GM18870 (cell line): ENCODE data around the gene FGD6.
"Not testable (repeated sequence)": the region's sequence is repeated elsewhere in the genome, so short reads cannot be mapped to it uniquely, and the experiment has no call there.

Source experiments
- ATAC-seq: cut with Tn5 transposase; IDR thresholded peaks from one replicate; pipeline ENCODE4 v1.9.1; 2021; ENCODE audit warnings: moderate library complexity; ENCODE audit not compliant: unreplicated experiment

FGD6 gene

DNA sequence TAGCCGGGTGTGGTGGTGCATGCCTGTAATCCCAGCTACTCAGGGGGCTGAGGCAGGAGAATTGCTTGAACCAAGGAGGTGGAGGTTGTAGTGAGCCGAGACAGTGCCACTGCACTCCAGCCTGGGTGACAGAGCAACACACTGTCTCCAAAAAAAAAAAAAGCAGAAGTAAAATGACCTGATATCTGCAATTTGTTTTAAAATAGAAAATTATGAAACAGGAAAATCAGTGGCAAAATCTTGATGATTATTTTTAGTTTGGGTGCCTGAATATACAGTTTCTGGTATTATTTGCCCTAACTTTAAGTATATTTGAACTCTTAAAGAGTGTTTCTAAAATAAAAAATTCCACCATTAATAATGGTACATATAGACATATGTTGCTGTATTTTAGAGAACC, 121.4 kb downstream of the FGD6 start:
- not testable (repeated sequence) for ATAC-seq

- ATAC-seq = no peak
These were observed 127.8 kb downstream of the FGD6 start for GRCh38 chr12:95089462-95089861.

DNA sequence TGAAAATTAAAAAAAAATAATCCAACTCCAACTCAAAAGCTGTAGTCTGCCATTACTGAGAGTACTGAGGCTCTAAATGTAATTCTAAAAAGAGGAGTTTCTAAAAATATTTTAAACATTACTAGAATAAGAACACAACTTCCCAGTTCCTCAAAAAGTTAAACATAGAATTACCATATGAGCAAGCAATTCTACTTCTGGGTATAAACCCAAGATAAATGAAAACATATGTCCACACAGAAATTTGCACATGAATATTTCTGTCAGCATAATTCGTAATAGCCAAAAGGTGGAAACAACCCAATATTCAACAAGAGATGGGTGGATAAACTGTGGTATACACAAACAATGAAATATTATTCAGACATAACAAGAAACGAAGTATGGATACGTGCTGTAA, 128.9 kb downstream of the FGD6 start:
- ATAC-seq = peak; percentile 83

GRCh38 chr12:95085612-95086011, 131.7 kb downstream of the FGD6 start:
- no peak for ATAC-seq

DNA sequence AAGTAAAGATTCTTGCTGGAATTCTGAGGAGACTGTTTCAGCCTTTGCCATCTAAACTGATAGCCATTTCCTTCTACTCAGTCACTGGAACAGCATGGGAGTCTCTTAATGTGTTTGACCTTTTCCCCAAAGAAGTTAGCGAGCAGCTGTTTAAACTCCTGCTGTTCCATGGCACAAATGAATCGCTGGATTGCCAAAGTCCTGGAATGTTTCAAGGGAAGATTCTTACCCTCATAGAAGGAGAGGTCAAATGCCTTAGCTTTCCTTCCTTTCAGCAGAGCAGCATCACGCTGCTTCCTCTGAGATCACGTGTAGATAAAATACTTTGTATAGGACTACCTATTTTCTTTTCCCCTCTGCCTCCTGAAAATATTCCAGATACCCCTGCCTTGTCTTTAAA, 133.3 kb downstream of the FGD6 start:
- ATAC-seq = no peak

DNA sequence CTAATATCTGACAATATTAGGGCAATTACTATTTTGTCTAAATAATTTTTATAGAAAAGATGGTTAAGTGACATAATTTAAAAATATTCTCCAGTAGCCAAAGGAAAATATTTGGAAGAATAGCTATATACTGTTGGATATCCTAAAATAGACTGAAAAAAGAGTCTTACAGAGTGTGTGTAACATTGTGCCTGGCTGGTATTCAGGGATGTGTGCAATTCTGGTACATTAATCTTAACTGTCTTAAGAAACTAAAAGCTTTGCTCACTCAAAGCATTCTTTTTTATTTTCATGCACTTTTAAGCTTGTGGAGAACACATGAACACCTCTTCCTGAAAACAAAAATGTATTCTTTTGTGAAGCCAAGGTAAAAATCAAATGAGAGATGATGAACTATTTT, 133.8 kb downstream of the FGD6 start:
- no peak for ATAC-seq

DNA sequence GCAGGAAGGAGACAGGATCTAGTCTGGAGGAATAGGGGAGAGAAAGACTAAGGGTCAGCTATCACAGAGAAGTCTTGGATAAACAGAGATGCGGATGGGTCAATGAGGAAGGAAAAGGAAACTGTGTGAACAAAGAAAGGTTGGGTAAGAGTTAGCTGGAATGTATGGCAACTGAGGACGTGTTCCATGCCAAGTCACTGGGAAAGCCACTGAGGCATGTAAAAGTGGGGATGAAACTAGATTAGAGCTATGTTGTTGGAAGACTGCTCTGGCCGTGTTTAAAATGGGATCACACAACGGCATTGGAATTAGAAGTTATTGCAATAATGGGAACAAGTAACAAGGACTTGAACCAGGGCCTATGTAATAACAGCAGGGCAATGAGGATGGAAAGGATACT, 139.9 kb downstream of the FGD6 start:
- ATAC-seq = no peak

GRCh38 chr12:95074766-95075165, 142.5 kb downstream of the FGD6 start:
- no peak for ATAC-seq

DNA sequence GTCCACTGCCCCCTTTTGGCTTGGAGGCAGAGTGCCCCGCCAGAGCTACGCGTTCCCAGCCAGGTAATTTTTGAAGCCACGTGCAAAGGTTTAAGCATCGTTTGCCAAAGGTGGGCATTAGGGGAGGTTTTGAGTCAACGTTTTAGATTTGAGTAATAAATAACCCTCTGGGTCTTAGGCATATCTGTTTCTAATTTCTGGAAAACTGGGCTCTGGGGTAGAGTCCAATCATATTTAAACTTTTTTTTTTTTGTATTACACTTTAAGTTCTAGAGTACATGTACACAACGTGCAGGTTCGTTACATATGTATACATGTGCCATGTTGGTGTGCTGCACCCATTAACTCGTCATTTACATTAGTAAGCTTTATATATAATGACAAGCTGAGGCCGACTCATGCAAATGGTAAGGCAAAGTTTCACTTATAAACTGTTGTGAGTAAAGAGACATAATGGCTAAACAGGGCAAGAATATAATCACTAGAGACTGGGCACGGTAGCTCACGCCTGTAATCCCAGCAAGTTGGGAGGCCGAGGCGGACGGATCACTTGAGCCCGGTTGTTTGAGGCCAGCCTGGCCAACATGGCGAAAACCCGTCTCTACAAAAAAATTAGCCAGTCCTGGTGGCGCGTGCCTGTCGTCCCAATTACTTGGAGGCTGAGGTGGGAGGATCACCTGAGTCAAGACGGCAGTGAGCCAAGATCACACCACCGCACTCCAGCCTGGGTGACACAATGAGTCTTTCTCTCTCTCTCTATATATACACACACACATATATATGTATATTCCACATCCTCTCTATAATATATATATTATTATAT, 143.4 kb downstream of the FGD6 start:
- no peak for ATAC-seq

GRCh38 chr12:95072900-95073697, 144.2 kb downstream of the FGD6 start, which contains the start of gene NR2C1:
NR2C1 (minus strand) TSS chr12:95073618; CDS start chr12:95067384, 6,234 bp downstream.
- ATAC-seq = peak; percentile 86

- ATAC-seq = no peak
These were observed 146.9 kb downstream of the FGD6 start for GRCh38 chr12:95070378-95070777.

- ATAC-seq = no peak
These were observed 151.0 kb downstream of the FGD6 start for GRCh38 chr12:95066091-95066855.

GRCh38 chr12:95060951-95061350, 156.3 kb downstream of the FGD6 start:
- ATAC-seq = no peak

DNA sequence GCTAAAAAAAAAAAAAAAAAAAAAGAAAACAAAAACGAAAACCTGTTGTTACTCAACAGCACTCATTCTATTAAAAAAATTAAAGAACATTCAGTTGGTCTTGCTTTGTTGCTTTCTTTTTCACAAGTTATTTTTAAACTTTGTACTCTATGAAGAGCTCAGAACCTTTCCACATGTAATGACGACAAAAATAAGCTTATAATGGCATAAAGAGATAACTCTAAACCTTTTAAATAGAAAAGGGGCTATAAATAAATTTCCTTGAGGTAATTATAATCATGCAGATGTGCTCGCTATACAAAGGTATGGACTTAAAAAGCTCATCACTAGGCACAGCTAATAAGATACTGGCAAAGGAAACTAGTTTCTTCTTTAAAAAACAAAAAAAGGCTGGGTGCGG, 157.3 kb downstream of the FGD6 start:
- ATAC-seq = no peak

DNA sequence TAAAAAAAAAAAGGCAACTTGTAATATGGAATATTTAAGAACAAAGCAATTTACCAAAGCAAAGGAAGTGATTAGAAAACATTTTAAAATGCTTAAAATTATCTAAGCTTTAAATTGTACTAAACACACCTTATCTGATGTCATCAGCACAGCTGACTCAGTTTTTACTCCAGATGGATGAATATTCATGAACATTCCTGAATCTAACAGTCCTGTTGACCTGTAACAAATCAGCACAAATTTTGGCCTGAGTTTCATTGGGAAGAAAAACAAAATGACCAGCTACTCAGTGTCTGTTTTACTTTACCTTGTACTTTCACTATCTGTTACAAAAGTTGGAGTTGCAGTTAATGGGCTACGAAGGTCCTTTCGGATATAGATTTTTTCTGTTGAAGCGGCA, 159.8 kb downstream of the FGD6 start:
- ATAC-seq = no peak

GRCh38 chr12:95055057-95055456, 162.2 kb downstream of the FGD6 start:
- ATAC-seq = no peak

GRCh38 chr12:95054206-95054605, 163.1 kb downstream of the FGD6 start:
- ATAC-seq = no peak

DNA sequence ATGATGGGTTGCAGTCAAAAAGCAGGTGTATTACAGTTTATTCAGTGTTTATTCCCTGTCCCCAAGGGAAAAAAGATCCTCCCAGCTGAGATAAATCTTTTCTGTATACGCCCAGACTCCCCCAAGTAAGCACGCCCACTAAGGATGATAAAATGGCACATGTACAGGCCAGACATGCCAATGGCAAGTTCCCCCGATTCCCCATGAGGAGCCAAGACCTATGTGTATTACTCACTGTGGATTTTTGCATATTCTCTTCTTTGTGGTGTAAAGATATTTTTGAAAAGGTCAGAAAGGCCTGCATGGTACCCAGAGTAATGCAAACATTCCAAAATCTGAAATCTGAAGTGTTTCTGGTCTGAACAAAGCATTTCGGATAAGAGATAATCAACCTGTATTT, 166.0 kb downstream of the FGD6 start:
- ATAC-seq = no peak

GRCh38 chr12:95037906-95038305, 179.4 kb downstream of the FGD6 start:
- no peak for ATAC-seq

- no peak for ATAC-seq
These were observed 182.5 kb downstream of the FGD6 start for GRCh38 chr12:95034750-95035149.
